ENCODE measurements around the gene MTOR.

MTOR gene

DNA sequence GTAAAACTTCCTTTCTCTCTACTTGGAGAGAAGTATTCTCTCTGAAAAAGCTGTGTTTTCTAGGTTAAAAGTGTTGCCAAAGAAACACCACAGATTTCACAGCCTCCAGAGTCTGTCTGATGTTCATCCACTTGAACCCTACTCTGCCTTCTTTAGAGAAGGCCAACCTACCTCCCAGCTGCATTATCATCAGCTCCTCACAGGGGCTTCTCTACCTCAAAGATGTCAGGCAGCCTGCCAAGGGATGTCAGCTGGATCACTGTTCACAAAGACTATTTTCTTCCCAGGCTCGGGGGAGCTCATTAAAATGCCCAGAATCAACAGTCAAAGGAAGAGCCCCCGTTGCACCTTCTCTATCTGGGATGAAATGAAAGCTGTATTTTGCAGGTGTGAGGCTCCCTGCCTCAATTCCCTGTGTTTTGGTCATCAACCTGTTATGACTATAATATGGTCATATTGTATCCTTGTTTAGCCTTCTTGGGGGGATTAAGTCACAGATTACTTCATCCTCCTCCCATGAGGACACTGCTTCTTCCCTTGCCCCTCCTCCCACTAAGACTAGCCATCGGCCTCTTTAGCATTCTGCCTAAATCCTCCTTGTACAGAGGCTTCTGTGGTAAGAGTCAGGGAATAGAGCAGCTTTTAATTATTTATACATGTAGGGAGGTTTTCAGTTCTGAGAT is 47.5 kb downstream of the MTOR start:
- no peak overlapping the region for H3K4me3 Mint-ChIP-seq
- DNase-seq = no peak
- no peaks in the 10 kb centered on the region for H3K9me3 Mint-ChIP-seq
- peaks cover 97% of the 10 kb centered on the region for H3K36me3 Mint-ChIP-seq (ENCODE audit: low read depth)
- H3K27me3 Mint-ChIP-seq = no peaks in the 10 kb centered on the region
- no peak overlapping the region for H3K27ac Mint-ChIP-seq
- H3K4me1 Mint-ChIP-seq (ENCODE audit: low read depth) = no peaks in the 10 kb centered on the region

DNA sequence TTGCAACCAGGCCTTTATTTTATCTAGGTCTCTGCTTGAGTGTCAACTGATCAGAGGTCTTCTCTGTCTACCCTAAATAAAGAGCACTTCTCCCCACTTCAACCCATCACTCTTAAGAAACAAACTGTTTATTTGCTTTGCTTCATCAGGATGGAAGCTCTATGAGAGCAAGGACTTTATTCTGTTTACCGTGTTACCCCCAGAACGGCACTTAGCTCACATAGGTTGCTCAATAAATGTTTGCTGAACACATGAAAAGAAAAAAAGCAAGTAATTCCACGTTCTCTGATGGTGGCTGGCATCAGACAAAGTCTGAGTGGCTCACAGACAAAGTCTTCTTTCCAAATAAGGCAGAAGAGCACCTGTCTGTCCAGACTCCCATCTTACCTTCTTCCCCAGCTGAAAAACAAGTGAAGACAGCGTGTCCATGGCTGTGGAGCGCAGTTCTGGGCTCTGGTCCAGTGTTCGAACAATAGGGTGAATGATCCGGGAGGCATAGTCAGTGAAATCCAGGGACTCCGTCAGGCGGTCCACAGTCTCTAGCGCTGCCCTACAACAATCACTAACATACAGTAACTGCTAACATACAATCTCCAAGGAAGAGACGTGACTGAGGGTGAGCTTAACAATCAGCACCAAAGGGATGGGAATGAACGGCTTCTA is 50.3 kb downstream of the MTOR start:
- Mint-ChIP-seq H3K27me3 (no peaks in the 10 kb centered on the region), H3K9me3 (no peaks in the 10 kb centered on the region), H3K4me3 (no peak overlapping the region), H3K36me3 (ENCODE audit: low read depth) (peaks cover 99% of the 10 kb centered on the region), H3K4me1 (ENCODE audit: low read depth) (no peaks in the 10 kb centered on the region), H3K27ac (peak overlapping the region; percentile 22)
- no peak for DNase-seq

DNA sequence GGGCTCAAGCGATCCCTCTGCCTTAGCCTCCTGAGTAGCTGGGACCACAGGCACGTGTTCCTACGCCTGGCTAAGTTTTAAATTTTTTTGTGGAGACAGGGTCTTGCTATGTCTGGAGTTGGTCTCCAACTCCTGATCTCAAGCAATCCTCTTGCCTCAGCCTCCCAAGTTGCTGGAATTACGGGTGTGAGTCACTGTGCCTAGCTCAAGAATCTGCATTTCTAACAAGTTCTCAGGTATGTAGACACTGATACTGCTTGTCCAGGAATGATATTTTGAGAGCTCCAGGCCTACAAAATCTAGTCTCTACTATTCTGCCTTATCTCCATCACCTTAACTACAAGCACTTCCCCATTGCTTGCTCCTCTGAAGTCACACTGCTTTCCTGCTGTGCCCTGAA is 50.9 kb downstream of the MTOR start:
- Mint-ChIP-seq H3K9me3 (no peaks in the 10 kb centered on the region), H3K27me3 (no peaks in the 10 kb centered on the region), H3K36me3 (ENCODE audit: low read depth) (peaks cover 99% of the 10 kb centered on the region), H3K4me1 (ENCODE audit: low read depth) (no peaks in the 10 kb centered on the region), H3K27ac (peak overlapping the region; percentile 22), H3K4me3 (no peak overlapping the region)
- no peak for DNase-seq

DNA sequence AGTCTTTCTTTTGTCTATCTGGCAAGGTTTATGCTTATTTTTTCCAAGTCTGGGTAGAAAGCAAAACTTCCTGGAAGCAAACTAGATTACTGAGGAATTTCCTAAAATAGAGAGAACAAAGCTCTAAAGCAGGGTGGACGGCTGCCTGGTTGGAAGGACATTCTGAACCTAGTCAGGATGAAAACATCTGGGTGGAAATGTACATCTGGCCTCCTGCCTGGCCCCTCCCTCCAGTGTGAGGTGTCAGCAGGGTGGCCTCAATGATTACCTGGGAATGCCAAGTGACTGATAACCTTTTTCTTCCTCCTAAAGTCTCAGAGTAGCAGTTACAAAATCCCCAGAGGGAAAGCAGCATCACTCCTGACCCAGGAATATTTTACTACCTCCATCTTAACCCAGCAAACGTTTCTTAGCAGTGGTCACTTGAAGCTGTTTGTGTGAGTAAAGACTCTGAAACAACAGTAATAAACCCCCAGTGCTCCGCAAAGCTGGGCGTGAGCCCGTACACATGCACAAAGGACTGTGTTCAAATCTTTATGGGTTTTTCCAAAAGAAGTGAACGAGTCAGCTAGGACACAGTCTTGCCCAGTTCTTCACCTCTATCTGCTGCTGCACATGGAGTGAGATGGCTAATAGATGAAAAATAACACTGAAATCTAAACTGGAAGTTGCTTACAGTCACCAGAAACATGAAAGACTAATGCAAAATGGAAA is 54.3 kb downstream of the MTOR start:
- peaks cover 99% of the 10 kb centered on the region for H3K36me3 Mint-ChIP-seq (ENCODE audit: low read depth)
- H3K9me3 Mint-ChIP-seq = no peaks in the 10 kb centered on the region
- no peaks in the 10 kb centered on the region for H3K4me1 Mint-ChIP-seq (ENCODE audit: low read depth)
- no peak overlapping the region for H3K27ac Mint-ChIP-seq
- no peak for DNase-seq
- no peak overlapping the region for H3K4me3 Mint-ChIP-seq
- no peaks in the 10 kb centered on the region for H3K27me3 Mint-ChIP-seq

DNA sequence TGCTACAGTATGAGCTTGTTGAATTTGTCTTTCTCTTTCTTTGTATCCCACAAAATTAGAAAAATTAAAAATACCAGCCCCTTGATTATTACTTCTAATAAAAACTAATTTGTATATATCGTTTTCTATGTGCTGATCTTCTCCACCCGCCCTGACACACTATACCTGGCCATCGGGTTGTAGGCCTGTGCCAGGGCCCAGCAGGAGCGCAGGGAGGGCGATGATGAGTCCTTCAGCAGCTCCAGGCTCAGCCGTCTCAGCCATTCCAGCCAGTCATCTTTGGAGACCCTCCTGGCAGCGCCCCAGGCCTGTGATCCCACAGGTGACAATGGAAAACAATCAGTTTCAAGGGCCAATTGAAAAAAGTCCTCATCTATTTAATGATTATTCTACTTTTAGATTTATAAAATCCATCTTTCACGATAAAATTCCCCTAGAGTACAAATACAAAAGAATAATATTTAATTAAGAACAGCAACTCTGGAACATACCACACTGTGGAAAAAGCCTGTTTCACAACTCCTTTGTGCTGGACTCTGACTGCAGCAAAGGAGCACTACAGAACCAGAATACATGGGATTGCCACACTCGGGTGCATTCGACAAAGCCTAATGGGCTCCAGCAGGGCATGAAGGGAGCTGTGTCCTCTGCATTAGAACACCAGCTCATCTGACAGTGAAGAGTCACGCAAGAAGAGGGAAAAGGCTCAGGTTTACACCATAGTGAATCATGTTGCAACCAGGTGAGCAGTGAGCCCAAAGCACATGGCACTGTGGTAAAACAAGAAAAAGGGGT is 57.8 kb downstream of the MTOR start:
- Mint-ChIP-seq H3K4me1 (ENCODE audit: low read depth) (no peaks in the 10 kb centered on the region), H3K4me3 (no peak overlapping the region), H3K27me3 (no peaks in the 10 kb centered on the region), H3K36me3 (ENCODE audit: low read depth) (peaks cover 87% of the 10 kb centered on the region), H3K9me3 (no peaks in the 10 kb centered on the region), H3K27ac (no peak overlapping the region)
- no peak for DNase-seq

DNA sequence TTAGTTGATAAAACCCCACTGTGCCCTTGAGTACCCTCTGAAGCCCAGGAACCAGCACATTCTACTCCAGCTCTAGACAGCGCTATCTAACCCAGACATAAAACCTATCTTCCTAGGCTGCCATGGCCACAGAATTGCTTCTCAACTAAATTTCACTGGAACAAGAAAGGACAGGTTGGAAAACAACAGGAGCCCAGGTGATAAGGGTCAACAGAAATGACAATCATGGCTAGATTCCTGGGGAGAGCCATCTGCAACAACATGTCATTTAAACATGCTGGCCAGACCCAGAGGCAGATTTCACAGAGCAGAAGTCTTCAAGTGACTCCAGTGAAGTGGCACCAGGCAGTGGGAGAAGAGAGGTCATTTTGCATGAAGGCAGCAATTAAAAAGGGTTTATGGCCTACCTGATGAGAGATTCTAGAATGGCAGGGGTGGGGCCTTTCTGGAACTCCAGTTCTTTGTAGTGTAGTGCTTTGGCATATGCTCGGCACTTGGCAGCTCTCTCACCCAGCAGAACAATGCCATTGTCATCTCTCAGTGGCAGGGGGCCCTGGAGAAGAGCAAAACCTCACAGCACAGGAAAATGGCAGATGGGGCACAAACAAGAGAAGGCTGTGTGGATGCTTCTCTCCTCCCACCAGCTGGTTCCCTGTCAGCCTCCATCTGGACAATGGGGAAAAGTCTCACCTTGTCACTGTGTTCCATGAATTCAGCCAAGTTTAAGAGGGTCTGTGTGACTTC is 63.3 kb downstream of the MTOR start:
- Mint-ChIP-seq H3K4me3 (no peak overlapping the region), H3K27me3 (no peaks in the 10 kb centered on the region), H3K9me3 (no peaks in the 10 kb centered on the region), H3K27ac (no peak overlapping the region), H3K36me3 (ENCODE audit: low read depth) (peaks cover 88% of the 10 kb centered on the region), H3K4me1 (ENCODE audit: low read depth) (no peaks in the 10 kb centered on the region)
- no peak for DNase-seq

DNA sequence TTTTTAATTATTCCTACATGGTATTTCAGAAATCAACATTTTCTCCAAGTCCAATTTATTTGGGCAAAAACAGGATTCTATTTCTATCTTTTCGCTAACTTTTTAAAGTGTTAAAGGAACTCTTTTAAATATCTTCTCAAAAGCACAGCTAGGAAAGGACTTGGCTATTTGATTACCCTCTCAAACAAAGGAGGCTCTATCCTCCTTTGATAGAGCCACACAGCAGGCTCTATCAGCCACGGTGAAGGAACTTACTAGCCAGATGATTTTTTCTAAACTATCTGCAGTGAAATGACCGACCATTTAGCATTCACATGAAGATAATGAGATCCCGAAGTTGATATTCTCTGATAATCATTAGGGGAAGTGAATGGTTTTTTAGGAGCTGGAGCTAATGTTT is 64.1 kb downstream of the MTOR start:
- H3K27me3 Mint-ChIP-seq = no peaks in the 10 kb centered on the region
- no peak overlapping the region for H3K4me3 Mint-ChIP-seq
- no peaks in the 10 kb centered on the region for H3K4me1 Mint-ChIP-seq (ENCODE audit: low read depth)
- peaks cover 88% of the 10 kb centered on the region for H3K36me3 Mint-ChIP-seq (ENCODE audit: low read depth)
- DNase-seq = no peak
- no peaks in the 10 kb centered on the region for H3K9me3 Mint-ChIP-seq
- H3K27ac Mint-ChIP-seq = no peak overlapping the region

DNA sequence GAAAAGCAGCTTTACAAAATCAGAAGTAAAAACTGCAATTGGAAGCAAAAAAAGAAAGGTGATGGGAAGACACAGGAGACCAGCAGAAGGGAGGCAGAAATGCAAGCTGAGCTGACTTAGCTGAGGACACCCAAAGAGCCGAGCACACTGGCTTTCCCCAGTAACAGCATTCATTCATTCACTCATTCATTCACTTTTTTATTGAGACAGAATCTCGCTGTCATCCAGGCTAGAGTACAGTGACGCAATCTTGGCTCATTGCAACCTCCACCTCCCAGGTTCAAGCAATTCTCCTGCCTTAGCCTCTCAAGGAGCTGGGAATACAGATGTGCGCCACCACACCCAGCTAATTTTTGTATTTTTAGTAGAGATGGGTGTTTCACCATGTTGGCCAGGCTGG is 65.0 kb downstream of the MTOR start:
- Mint-ChIP-seq H3K36me3 (ENCODE audit: low read depth) (peaks cover 87% of the 10 kb centered on the region), H3K4me1 (ENCODE audit: low read depth) (no peaks in the 10 kb centered on the region), H3K27me3 (no peaks in the 10 kb centered on the region), H3K4me3 (no peak overlapping the region), H3K27ac (no peak overlapping the region), H3K9me3 (no peaks in the 10 kb centered on the region)
- DNase-seq = no peak

DNA sequence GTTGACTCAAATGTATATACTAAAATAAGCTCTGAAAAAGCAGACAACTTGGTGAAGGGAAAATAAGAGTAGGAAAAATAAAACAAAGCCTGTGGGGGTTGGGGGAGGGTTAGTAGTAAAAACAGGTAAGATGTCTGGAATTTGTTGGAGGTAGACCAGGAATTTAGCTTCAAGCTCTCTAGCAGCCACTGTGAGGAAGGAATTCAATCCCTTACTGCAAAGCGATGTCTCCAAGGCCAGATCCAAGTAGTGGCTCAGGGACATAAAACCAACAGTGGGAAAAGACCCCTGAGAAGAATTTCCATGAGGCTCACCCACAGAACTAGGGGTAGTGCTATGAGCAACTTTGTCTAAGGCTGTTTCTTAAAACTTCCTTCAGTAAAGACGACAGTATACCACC is 65.4 kb downstream of the MTOR start:
- Mint-ChIP-seq H3K27ac (no peak overlapping the region), H3K9me3 (no peaks in the 10 kb centered on the region), H3K27me3 (no peaks in the 10 kb centered on the region), H3K4me3 (no peak overlapping the region), H3K36me3 (ENCODE audit: low read depth) (peaks cover 90% of the 10 kb centered on the region), H3K4me1 (ENCODE audit: low read depth) (no peaks in the 10 kb centered on the region)
- DNase-seq = no peak

DNA sequence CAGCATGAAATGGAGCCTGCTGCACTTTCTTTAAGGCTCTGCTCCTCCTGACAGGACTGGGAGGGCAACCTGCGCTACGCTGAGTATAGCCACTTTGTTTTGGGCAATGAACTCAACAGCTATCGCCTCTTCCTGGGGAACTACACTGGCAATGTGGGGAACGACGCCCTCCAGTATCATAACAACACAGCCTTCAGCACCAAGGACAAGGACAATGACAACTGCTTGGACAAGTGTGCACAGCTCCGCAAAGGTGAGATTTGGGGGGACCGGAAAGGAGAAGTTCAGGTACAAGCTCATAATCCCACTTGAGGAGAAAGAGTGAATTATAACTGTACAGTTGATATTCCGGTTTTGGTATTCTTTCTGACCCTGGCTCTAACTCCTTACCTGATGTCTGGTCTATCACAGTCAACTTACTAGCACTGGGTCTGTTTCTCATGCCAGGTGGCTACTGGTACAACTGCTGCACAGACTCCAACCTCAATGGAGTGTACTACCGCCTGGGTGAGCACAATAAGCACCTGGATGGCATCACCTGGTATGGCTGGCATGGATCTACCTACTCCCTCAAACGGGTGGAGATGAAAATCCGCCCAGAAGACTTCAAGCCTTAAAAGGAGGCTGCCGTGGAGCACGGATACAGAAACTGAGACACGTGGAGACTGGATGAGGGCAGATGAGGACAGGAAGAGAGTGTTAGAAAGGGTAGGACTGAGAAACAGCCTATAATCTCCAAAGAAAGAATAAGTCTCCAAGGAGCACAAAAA is 67.8 kb downstream of the MTOR start:
- peaks cover 97% of the 10 kb centered on the region for H3K36me3 Mint-ChIP-seq (ENCODE audit: low read depth)
- no peaks in the 10 kb centered on the region for H3K9me3 Mint-ChIP-seq
- H3K4me3 Mint-ChIP-seq = no peak overlapping the region
- no peaks in the 10 kb centered on the region for H3K4me1 Mint-ChIP-seq (ENCODE audit: low read depth)
- no peaks in the 10 kb centered on the region for H3K27me3 Mint-ChIP-seq
- H3K27ac Mint-ChIP-seq = no peak overlapping the region
- DNase-seq = no peak

DNA sequence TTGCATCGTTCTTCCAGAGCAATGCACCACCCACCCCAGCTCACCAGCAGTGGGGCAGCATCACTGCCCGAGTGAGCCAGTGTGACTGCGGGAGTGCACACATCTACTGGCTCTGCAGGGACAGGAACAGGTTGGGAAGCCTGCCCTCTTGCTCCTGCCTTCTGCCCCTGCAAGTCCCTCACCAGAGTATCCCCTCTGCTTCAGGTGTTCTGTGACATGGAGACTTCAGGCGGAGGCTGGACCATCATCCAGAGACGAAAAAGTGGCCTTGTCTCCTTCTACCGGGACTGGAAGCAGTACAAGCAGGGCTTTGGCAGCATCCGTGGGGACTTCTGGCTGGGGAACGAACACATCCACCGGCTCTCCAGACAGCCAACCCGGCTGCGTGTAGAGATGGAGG is 69.0 kb downstream of the MTOR start:
- DNase-seq = no peak
- Mint-ChIP-seq H3K36me3 (ENCODE audit: low read depth) (peaks cover 97% of the 10 kb centered on the region), H3K9me3 (no peaks in the 10 kb centered on the region), H3K4me3 (no peak overlapping the region), H3K27ac (no peak overlapping the region), H3K4me1 (ENCODE audit: low read depth) (no peaks in the 10 kb centered on the region), H3K27me3 (no peaks in the 10 kb centered on the region)

DNA sequence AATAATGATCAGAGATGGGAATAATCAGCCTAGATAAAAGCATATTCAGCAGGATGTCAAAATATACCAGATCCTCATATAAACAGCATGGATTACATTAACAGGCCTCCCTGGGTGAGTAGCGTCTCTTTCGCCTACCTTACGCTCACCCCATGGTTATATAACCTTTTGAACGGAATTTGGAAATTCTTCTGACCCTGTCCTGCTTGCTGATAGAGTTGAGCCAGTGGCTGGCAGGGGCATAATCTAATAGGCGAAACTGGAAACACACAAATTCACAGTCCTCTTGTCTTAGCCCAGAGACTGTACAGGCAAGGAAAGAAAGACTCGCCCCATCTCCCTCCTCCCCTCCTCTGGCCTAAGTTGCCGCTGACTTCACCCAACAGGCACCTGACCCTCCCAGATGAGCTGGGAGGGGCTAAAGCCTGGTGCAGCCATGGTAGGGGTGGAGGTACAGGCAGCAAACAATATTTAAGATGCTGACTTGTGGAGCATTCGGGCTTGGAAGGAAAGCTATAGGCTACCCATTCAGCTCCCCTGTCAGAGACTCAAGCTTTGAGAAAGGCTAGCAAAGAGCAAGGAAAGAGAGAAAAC is 73.4 kb downstream of the MTOR start, which contains the start of gene ANGPTL7:
TSS of gene ANGPTL7 (plus strand) at position 498 of the 594 bp plus-strand sequence. CDS start 225 bp downstream, outside the sequence.
- no peak within 1 kb of the TSS for H3K27ac Mint-ChIP-seq
- no peaks in the 10 kb centered on the region for H3K27me3 Mint-ChIP-seq
- no peak for DNase-seq
- no peak within 1 kb of the TSS for H3K4me3 Mint-ChIP-seq
- no peaks in the 10 kb centered on the region for H3K4me1 Mint-ChIP-seq (ENCODE audit: low read depth)
- H3K9me3 Mint-ChIP-seq = no peaks in the 10 kb centered on the region
- peaks cover 90% of the 10 kb centered on the region for H3K36me3 Mint-ChIP-seq (ENCODE audit: low read depth)

DNA sequence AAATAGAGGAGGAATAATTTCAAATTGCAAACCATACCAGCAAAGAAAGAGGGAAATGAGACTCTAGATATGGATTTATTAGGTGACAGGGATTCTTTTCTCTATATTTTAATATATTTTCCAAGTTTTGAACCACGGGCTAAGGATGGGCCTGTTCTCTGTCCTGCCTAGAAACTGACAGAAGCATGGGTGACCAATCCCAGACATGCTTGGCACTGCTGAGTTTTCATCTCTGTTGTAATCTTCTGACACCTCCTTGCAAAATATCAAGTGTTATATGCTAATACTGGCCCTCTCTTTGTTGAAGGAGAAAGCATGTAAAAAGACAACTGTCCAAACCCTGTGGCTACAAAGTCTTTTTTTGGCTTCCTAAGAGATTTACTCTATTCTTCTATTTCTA is 74.0 kb downstream of the MTOR start:
- H3K27me3 Mint-ChIP-seq = no peaks in the 10 kb centered on the region
- no peak for DNase-seq
- no peak overlapping the region for H3K4me3 Mint-ChIP-seq
- peaks cover 89% of the 10 kb centered on the region for H3K36me3 Mint-ChIP-seq (ENCODE audit: low read depth)
- no peaks in the 10 kb centered on the region for H3K9me3 Mint-ChIP-seq
- H3K27ac Mint-ChIP-seq = no peak overlapping the region
- no peaks in the 10 kb centered on the region for H3K4me1 Mint-ChIP-seq (ENCODE audit: low read depth)
